SH-SY5Y (cell line): ENCODE results near the gene SSR2.

ENCODE experiments used
- GATA2 ChIP-seq: IDR thresholded peaks from 2 replicates; pipeline ENCODE4 v1.6.1; 2011; ENCODE audit warnings: mild to moderate bottlenecking, low read depth, low read length
- GATA3 ChIP-seq: IDR thresholded peaks from 2 replicates; pipeline ENCODE4 v1.6.1; 2011; ENCODE audit warnings: low read depth, mild to moderate bottlenecking, low read length, moderate library complexity

SSR2 gene

DNA sequence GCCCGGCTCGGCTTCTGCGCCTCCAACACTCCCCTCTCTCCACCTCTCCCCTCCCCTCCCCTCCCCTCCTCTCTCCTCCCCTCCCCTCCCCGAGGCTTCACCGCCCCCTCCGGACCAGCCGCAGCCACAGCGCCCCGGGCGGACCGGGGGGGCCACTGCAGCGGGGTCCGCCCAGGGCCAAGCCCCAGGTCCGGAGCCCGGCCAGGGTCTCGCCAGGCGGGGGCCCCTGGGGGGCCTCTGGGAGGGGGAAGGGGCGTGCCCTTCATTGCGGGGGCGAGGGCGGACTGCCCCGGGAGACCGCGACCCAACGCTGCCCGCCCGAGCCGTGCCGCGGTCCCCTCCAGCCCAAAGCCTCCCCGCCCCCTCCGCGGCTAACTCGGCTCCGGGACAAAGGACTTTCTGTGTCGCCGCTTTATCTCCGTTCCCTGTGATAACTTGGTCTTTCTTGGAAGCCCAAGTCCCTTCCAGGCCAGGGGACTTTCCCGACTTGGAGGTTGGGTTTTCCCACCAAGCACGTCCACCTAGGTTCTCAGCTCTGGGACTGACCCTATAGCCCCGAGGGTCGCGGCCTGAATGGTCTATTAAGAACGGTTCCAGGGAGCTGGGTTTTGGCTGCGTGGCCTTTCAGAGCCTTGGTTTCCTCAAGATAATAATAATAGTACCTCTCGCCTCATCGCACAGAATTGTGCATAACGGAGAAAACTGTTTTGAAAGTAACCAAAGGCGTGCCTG is 33.2 kb upstream of the SSR2 start, which contains the start of gene UBQLN4:
Gene UBQLN4, minus strand, starts transcription at position 31 of the 732 bp plus-strand sequence. CDS start 97 bp downstream, outside the sequence.
- TF ChIP-seq GATA3 (no peak), GATA2 (no peak)

DNA sequence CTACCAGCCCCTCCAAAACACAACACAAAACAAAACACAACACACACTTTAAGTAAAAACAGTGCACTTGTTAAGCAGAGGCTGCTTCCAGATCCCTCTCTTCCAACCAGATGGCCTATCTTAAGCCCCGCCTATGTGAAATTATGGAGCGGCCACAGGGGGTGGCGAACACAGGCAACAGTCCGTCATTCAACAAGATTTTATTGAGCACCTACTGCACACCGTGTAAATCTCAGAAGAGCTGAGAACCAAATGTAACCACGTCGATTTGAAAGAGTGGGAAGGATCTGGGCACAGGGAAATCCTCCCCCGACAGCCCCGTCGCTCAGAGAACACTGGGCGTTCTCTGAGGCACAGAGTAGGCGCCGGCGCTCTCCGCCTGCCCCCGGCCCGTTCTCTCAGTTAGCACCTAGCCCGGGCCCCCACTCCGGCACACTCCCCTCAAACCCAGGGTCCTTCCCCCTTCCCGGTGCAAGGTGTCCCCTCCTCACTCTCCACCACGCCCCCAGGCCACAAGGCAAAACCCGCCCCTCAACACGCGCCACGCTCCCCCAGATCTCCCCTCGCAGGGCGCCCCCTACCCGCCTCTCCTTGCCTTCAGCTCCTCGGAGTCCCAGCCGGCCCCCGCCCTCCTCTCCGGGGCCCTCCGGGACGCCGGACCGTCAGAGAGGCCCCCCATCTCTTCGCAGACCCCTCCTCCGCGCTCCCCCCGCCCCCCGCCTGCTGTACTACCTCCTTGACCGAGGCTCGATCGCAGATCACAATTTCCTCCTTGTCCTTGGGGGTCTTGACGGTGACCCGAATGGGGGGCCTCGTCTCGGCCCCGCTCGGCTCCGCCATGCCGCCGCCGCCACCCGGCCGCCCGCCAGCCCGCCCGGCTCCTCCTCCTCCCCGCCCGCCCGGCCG is 32.4 kb upstream of the SSR2 start:
- TF ChIP-seq GATA3 (no peak), GATA2 (no peak)

DNA sequence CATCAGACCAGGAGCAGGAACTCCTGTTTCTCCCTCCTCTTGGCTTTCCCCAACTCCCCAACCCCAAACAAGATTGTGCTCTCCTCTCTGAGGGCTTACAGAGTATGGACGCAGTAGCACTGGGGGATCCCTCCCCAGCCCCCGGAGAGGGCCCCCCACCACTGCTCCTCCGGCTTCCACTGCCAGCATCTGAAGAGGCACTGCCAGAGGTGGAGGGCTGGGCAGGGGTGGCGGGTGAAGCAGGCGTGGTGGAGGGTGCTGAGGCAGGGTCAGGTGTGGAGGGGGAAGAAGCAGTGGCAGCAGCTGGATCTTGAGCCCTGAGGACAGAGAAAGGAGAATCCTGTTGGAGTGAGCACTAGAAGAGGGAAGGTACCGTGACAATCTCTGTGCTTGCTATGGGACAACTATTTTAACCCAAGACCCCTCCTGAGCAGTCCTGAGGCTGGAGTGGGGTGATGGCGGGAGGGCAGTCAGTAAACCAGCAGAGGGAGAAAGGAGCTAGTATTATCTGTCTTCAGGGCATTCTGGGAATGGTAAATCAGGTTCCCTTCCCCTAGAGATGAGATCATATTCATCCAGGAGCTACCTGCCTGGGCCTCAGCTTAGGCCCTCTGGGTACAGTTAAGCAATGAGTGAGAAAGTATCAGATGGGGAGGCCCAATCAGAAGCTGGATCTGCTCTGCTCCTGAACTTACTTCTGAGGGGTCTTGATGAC is 30.4 kb upstream of the SSR2 start:
- TF ChIP-seq GATA2 (no peak), GATA3 (no peak)

DNA sequence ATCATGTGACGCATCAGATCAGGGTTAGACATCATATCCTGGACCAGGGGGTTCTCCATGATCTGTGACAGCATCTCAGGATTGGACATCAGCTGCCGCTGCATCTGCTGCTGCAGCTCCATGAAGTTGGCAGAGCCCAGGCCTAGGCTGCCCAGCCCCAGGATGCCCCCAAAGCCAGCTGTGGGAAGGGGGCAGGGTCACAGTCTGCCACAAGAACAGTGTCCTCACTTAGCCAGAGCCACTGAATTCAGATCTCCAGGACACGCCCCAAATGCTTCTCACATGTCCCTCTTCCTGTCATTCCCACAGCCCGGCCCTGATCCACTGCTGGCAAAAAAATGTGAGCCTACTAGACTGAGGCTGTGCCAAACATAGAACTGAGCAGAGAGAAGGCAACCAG is 29.6 kb upstream of the SSR2 start:
- TF ChIP-seq GATA2: no peak
- no peak for TF ChIP-seq GATA3

DNA sequence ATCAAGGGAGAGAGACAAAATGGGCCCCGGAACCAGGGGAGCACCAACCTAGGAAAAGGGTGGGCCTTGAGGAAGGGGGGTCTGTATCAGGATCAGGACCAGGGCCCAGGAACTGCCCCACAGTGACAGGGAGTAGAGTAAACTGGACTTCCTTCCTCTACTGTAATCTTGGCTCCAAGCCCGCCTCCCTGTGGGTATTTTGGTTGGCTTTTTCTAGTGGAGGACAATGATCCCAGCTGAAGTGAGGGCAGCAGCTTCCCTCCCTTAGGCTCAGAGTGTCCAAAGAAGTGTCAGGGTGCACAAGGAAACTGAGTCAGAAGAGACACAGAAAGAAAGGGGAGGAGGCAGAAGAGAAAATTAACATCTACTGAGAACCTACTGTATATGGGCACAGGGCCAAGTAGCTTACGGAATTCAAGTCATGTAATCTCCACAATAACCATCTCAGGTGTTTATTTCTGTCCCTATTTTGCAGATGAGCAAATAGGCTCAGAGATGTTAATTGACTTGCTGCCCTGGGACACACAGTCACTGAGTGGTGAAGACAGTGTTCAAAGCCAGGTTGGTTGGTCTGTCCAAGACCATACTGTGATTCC is 28.0 kb upstream of the SSR2 start:
- TF ChIP-seq GATA3: no peak

GRCh38 chr1:156045076-156045475 is 24.3 kb upstream of the SSR2 start:
- TF ChIP-seq GATA2 (no peak), GATA3 (no peak)

- no peak for TF ChIP-seq GATA2
- TF ChIP-seq GATA3: no peak
Observed at GRCh38 chr1:156042828-156043227, 22.1 kb upstream of the SSR2 start.

GRCh38 chr1:156033011-156033410 is 12.3 kb upstream of the SSR2 start:
- TF ChIP-seq GATA2: no peak

DNA sequence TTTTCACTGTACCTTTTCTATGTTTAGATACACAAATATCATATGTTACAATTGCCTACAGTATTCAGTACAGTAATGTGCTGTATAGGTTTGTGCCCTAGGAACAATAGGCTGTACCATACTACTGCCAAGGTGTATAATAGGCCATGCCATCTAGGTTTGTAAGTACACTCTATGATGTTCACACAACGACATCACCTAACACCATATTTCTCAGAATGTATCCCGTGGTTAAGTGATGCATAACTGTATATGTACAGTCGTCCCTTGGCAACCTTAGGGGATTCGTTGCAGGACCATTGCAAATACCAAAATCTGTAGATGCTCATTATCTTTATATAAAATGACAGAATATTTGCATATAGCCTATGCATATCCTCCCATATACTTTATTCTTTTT is 5.8 kb upstream of the SSR2 start:
- TF ChIP-seq GATA2 (no peak), GATA3 (no peak)

DNA sequence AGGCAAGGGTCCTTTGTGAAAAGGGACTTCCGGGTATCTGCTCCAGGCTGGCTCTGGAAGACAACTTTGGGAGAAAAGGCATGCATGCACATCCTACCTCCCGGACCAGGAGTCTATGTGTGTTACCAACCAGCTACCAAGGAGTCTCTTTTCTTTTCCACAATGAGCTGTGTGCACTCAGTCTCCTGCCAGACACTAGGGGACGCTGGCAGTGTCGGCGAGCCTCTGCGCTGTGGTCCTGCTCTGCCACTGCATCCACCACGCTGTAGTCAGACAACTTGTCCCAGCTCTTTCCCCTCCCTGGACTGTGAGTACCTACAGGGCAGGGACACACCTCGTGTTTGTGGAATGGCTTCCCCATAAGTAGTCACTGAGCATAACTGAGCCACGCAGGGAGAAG is 5.1 kb upstream of the SSR2 start:
- no peak for TF ChIP-seq GATA3
- no peak for TF ChIP-seq GATA2

DNA sequence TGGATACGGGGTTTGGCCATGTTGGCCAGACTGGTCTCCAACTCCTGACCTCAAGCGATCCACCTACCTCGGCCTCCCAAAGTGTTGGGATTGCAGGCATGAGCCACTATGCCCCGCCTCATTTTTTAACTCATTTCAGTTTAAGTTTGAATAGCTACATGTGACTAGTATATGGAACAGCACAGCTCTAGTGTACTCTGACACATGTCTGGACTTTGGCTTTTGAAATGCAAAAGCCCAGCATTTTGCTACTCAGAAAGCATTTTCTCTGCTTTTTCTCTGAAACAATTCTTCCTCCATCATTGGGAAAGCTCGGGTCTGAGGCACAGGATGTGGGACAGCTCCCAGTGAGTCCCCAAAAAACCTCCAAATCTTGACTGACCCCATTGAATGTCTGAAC is 4.0 kb upstream of the SSR2 start:
- TF ChIP-seq GATA2: no peak
- TF ChIP-seq GATA3: no peak

DNA sequence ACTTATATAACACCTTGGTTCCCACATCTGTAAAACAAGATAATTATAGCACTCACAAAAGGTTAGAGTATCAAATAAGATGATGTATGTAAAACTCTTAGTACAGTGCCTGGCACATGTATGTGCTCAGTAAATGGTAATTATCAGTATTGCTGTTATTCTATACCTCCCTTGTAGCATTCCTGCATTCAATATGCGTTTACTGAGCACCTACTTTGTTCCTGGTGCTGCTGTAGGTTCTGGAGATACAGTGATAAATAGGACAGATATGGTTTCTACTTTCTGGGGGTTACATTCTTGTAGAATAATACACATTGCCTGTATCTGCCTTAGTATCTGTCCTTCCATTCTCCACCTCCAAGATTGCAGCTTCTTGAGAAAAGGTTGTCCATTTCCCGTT is 1.2 kb upstream of the SSR2 start:
- TF ChIP-seq GATA3: no peak
- TF ChIP-seq GATA2: no peak

DNA sequence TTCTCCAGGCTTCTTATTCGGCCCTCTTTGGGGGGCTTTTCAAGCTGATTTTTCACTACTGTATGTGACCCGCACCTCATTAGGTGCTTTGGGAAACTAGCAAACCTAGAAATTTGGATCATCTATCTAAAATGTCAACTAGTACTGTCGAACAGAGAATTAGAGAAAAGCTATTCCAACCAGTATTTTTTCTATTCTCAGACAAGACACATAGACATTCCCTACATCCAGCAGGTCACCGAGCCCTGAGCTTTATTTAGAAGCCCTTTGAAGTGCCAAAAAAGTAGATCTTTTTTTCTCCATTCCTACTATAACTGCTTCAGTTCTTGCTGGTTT is 310 bp upstream of the SSR2 start:
- no peak for TF ChIP-seq GATA3

- TF ChIP-seq GATA2 (no peak), GATA3 (no peak)
Observed at GRCh38 chr1:156019946-156020292, 832 bp downstream of the SSR2 start.

DNA sequence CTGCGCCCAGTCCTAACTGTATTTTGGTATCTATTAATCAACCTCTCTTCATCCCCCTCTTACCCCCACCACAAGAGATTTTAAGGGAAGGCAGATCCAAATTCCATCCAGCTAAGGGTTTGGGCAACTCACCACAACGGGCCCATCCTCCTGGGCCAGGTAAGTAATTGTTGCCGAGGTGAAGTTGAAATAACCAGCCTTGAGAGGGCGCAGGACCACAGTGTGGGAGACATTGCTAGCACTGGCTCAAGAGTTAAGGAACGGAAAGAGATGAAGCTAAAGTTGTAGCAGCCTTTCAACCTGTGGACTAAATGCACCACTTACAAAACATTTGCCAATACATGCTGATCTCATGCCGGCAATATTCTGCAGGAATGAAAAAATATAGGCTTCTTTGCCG is 5.9 kb downstream of the SSR2 start:
- TF ChIP-seq GATA2 (no peak), GATA3 (no peak)

- no peak for TF ChIP-seq GATA2
- no peak for TF ChIP-seq GATA3
Observed at GRCh38 chr1:156012051-156012817, 8.5 kb downstream of the SSR2 start.
